DMS 273 (cell line): Measurements from ENCODE around the gene LST1.

ENCODE experiments used
- DNase-seq: peaks from one replicate; lab custom pipeline; 2025; ENCODE audit not compliant: unreplicated experiment; lab: John Stamatoyannopoulos, UW

Gene LST1

DNA sequence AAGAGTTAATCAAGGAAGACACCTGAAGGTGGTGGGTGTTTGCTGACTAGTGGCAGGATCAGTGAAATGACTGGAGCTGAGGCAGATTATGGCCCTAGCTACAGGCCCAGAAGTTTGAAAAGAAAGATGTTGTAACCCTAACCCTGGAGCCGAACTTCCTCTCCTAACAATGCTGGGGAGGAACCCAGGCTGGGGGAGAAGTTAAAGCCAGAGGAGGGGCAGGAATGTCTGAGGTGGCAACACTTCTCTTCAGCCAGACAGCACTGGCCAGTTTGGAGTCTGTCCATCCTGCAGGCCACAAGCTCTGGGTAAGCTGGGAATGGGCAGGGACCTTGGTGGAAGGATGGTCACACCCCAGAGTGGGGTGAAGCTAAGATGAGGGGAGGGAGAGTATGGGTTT lies at the start of gene LST1:
Gene LST1, plus strand, starts transcription at position 270 of the 400 bp plus-strand sequence. CDS start 1,023 bp downstream, outside the sequence.
- DNase-seq: no peak

DNA sequence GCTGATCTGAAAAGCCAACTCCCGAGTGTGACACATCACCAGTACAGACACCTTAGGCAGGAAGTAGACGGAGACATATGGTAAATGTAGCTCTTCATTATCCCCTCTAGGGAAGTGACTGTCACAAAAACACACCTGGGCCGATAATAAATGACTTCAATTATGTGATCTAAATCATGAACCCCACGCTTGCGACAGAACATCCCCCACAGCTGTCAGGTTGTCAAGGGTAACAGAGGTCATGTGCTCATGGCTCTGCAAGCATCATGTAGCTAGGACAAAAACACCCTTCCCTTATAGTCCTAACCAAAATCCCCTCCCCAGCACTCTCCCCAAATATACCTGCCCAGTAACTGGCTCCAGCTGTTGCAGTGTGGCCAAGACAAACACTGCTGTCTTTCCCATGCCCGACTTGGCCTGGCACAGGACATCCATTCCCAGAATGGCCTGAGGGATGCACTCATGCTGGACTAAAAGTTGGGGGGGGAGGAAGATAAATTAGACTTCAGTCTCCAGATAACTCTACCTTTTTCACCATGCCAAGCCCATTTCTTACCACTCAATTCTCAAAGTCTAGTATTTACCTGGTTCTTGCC lies 47.2 kb upstream of the LST1 start:
- DNase-seq: no peak

DNA sequence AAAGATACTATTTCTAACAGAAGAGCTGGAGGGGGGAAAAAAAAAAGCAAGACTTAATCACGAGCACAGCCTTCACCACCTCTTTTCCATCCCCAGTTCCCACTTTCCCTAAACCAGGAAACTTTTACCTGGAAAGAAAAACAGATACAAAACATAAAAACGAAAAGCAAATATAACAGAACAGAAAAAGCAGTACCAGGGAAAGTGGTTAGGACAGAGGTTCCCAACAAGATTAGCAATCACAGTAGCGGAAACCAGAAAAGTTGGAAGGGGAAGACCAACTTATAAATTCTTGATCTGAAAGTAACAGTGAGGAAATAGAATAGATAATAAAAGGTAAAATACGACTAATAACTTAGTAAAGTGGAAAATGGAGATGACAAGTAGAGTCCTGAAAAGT lies 45.4 kb upstream of the LST1 start:
- no peak for DNase-seq

DNA sequence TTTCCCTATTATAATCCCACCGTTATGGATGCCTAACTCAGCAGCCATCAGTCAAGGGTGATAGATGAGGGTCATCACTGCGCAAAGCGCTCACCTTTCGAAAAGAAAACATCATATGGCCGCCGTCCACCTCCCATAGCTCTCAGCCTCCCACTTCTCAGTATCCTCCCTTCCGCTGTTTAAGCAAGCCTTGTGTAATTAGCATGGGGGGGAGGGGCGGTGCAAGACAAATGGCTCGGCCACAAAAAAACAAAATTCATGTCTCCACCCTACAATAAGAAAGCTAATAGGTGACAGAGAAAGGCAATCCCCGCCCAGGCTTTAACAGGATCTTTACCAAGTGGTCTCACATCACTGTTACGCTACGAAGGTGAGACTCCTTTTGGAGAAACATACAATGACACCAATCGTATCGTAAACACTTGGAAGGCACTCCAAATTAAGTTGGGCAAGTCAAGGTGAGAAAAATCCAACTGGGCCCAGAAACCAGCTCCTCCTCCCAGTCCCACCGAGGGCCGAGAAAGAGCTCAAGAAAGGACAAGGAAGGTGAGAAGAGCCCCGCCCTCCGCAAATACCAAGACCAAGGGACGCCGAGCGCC lies 44.9 kb upstream of the LST1 start:
- peak; percentile 70 for DNase-seq

DNA sequence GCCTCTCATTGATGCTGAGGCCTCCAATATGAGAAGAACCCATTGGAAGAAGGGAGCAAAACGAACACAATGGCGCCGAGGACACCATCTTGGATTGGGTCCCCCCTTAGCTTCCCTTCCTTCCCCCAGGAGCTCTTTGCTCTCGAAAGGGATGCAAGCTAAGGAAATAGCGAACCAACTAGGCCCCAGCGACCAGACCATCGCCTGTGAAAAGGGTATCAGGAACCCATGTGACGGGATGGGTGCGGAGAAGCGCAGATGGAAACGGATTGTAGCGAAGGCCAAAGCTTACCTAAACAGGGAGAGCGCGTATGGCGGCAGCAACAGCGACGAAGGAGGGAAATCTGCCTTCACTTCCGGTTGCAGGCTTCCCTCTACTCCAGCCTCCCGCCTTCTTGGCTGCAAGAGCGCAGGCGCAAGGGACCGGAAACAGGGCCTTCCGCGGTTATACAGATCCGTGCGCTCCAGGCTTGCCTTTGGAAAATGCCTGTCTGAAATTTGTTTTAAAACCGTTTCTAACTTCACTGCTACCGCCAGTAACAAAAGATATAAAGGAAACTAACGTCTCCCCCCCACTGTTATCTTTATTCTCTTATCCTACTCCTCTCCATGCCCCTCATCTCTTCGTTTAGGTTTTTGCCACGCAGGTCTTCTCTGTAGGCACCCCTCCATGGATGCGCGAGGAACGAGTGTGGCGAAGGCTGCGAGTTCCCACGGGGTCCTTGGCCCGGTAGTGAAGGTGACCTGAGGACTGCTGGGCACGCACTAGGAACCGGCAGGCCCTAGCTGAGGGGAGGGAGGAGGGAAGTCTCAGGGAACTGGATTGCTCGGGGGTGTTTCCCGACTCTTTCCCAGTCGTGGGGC lies 44.2 kb upstream of the LST1 start, which contains the start of gene DDX39B:
Gene DDX39B, minus strand, starts transcription at position 346 of the 864 bp plus-strand sequence. CDS start 1,471 bp downstream, outside the sequence.
- DNase-seq: peak; percentile 99

DNA sequence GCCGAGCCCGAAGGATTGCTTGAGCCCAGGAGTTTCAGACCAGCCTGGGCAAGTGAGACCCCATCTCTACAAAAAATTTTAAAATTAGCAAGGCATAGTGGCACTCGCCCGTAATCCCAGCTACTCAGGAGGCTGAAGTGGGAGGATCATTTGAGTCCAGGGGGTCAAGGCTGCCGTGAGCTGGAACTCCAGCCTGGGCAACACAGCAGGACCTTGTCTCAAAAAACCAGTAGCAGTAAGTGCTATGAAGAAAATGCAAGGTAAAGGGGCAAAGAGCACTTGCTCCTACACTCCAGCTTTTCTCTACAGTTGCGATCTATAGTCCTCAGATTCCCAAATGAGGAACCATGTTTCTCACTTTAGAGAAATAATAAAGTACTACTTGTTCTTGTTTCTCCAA lies 42.4 kb upstream of the LST1 start:
- DNase-seq: no peak

DNA sequence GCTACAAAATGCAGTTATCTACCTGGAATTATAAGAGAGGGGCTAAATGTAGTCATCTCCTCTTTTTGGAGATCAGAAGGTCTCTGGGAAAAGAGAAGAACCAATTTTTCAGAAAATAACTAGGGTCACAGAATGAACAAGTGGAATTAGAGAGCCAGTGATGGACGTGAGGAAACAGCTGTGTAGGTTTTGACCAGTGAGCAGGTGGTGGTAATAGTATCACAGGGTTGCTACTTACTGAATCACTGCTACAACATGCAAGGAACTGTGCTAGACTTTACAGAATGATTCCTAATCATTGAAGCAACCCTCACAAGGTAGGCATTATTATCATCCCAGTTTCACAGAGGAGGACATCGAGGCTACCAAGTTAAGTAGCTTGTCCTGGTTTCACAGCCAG lies 41.4 kb upstream of the LST1 start:
- DNase-seq: no peak

DNA sequence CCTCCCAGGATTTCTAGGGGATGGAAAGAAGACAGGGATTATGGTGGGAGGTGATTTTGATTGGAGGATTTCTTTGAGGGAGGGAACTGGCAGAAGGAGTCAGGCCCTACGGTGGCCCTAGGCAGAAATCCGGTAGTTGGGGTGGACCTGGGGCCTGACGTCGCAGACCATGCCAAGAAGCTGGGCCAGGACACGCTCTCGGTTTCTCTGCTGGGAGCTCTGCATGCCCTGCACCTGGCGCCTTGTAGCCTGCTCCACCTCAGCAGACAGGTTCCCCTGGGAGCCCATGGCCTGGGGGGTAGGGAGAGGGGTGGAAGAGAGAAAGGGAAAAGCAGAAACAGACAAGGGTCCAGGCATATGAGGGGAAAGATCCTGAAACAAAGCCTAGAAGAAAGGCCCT lies 40.8 kb upstream of the LST1 start:
- no peak for DNase-seq

DNA sequence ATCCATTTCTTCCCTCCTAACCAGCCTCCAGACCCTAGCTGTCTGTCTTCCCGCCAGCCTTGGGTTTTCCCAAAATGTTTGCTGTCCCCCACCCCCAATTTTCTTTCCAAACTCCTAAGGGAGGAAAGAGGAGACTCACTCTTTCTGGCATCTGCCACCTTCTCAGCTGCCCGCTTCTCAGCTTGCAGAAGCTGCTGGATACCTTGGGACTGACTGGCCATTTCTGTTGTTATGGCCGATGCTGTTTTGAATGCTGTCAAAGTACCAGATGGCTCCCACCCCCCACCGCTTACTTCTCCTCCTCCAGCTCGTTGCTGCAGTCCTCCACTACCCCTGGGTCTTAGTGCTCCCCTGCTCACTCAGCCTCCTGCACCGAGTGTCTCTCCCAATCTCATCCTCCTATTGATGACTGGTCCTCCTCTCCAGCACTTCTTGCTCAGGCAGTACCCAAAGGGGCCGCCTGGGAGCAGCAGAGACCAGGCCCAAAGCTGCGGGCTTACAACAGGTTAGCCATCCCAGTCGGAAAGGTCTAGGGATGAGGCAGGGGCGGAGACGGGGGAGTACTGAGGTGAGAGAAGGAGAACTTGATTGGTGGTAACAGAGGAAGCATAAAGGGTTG lies 39.6 kb upstream of the LST1 start, which contains the start of gene ATP6V1G2:
Gene ATP6V1G2, minus strand, starts transcription at position 270 of the 619 bp plus-strand sequence. Its CDS starts 49 bp downstream, at position 221.
- DNase-seq: peak; percentile 96

DNA sequence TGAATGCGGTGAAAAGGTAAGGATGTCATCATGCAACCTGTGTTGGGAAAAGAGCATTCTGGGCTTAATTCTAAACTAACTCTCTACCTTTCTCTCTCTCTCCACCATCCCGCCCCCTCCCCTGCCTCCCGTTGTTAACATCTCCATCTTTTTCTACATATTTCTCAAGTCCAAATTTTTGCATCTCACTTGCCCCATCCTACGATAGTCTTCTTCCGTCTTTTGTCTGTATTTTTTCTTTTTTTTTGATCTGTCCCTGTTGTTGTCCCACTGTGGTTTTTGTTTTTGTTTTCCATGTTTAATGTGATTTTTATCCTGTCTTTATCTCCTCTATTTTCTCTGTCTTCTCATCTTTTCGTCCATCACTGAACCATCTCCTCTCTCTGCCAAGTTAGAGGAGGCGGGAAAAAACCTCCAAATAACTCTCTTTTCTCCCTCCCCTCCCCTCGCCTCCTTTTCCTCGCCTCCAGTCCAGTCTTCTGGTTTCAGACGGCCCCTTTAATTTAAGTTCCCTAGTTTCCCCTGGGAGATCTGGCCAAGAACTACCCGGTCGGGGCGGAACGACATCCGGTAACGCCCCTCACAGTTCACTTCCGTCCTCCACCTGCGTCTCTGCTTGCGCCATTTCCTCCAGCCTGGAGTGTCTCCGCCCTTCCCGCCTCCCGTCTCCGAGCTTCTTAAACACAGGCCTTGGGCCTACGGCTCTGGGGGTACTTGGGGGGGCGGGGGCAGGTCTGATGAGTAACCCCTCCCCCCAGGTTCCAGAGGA lies 38.9 kb upstream of the LST1 start, which contains the start of gene NFKBIL1:
Gene NFKBIL1, plus strand, starts transcription at position 651 of the 769 bp plus-strand sequence. Its CDS starts 87 bp downstream, at position 738.
- DNase-seq: peak; percentile 99

DNA sequence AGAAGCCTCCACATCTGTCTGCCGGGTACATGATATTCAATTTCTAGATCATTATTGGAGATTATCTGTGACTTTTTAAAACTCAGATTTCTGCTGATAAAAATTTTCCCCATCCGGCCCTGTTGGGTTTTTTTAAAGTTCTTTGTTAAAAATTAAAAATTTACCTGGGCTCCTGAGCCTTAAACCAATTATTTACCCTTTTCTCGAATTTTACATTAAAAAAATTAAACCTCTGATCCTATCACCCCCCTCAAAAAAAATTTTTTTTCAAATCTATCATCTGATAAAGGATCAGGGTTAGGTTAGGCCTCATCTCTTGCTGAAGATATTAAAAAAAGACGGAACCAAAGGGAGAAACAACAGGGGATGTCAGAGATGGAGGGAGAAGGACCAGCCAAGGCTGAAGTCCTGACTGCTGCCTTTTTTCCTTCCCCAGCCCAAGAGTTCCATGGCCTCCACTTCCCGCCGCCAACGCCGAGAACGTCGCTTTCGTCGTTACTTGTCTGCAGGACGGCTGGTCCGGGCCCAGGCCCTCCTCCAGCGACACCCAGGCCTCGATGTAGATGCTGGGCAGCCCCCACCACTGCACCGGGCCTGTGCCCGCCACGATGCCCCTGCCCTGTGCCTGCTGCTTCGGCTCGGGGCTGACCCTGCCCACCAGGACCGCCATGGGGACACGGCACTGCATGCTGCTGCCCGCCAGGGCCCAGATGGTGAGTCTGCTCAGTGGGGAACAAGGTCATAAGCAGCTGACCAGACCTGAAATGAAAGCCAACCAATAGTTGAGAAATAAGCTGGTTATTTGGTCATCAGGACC lies 38.1 kb upstream of the LST1 start:
- DNase-seq: no peak

DNA sequence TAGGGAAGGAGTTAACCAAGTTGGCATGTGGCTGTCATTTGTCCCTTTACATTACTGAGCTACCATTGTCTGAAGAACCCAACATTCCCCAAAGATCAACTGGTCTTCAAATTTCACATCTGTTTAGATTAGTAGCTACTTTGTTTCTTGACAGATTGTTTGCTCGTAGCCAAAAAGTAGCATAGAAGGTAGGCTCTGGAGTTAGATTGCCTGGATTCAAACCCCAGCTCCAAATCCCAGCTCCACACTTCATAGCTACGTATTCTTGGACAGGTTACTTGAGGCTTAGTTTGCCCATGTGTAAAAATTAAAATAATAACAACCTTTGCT lies 37.6 kb upstream of the LST1 start:
- no peak for DNase-seq

DNA sequence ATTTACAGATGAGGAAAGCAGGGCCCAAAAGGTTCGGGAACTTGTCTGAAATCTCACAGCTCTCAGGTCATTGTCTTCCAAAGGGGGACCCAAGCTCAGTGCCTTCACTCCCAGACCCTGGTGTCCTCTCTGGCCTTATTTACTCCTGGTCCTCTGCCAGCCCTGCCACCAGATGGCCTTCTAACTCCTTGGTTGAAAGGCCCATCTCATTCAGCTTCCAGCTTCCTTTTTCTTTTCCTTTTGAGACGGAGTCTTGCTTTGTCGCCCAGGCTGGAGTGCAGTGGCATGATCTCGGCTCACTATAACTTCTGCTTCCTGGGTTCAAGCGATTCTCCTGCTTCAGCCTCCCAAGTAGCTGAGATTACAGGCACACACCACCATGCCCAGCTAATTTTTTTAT lies 34.7 kb upstream of the LST1 start:
- DNase-seq: peak; percentile 68

DNA sequence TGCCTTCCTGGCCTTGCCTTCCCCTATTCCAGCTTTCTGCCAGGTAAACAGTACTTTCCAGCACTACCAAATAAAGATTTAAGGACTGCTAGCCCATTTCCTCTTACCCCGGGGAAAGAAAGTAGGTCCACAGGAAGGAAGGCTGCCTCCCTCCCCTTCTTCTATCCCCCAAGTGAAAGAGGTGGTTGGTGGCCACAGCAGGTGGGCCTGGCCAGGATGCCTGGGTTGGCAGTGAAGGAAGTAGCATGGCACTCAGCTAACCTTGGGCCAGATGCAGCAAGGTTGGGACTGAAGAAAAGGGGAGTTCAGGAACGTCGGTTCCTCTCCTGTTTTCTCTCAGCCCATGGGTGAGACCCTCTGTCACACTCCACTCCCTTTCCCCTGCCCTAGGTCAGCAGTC lies 29.8 kb upstream of the LST1 start:
- DNase-seq: no peak

DNA sequence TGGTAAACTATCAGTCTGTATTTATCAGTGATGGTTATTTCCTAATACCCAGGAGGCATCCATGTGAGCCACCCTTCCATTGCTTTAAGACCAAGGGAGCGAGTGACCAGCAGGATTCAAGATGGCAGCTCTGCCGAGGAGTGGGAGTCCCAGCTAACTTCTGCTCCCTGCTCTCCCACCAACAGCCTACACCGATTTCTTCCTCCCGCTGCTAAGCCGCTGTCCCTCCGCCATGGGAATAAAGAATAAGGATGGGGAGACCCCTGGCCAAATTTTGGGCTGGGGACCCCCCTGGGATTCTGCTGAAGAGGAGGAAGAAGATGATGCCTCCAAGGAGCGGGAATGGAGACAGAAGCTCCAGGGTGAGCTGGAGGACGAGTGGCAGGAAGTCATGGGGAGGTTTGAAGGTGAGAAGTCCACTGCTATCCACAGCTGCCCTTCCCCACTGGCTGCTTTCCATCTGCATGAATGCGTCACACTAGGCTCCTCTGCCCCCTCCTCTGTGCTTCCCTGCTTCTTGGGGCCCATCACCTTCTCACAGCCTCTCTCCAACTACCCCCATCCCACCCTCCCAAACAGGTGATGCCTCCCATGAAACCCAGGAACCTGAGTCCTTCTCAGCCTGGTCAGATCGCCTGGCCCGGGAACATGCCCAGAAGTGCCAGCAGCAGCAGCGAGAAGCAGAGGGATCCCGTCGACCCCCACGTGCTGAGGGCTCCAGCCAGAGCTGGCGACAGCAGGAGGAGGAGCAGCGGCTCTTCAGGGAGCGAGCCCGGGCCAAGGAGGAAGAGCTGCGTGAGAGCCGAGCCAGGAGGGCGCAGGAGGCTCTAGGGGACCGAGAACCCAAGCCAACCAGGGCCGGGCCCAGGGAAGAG lies 28.4 kb upstream of the LST1 start:
- no peak for DNase-seq

DNA sequence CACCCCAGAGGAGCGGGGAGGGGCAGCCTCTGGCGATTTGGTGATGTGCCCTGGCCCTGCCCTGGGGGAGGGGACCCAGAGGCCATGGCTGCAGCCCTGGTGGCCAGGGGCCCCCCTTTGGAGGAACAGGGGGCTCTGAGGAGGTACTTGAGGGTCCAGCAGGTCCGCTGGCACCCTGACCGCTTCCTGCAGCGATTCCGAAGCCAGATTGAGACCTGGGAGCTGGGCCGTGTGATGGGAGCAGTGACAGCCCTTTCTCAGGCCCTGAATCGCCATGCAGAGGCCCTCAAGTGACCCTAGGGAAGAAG lies 27.8 kb upstream of the LST1 start:
- no peak for DNase-seq

DNA sequence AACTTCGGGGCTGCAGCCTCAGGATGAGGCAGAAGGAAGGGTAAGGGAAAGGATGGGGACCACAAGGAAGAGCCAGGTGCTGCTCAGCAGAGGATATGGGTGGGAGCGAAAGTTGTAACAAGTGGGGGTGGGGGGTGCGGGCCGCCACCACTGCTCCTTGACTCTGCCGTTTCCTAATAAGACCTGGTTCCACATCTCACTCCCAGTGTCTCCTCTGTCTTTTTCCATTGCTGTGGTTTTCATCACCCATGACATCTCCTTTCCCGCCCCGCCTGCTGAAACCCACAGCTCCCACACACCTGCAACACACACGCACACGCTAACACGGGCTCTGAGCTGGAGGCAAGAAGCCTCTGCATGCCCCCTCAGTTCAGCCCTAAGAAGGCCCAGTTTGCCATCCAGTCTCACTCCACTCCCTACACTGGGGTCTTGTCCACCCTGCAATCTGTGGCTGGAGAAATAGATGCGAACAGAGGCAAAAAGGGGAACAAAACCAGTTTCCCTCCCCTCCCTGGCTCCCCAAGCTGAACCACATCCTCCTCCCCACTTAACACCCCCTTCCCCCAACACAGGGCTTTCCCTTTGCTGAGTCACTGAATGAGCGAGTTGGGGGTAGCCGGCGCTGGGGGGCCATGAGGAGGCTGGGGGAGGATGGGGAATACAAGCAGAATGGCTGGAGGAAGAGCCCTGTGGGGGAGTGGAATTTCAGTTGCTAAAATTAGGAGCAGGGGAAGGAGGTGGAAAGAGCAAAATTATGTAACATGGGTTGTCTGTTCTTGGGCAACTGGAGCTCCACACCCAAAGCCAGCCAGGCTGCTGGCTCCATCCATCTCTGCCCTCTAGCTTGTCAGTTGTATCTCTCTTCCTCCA lies 27.2 kb upstream of the LST1 start:
- no peak for DNase-seq

DNA sequence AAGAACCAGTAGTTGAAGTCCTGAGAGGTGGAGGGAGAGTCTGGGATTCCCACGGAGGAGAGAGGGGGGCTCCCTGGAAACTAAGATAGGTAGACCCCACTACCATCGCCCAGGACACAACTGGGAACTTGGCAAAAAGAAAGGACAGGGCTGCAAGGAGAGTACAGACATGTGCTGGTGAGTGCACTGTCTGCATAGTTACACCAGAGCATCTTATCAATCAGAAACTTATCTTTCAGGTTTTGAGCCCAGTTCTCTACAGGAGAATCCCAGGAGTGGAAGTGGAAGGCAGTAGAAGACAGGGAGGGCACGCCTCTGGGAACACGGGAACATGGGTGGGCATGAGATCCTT lies 26.5 kb upstream of the LST1 start:
- DNase-seq: no peak
